GM12878 (cell line): ENCODE results near the gene FKBP2. TPM values are rescaled to one million over a fixed set of nuclear protein-coding genes. Genes with fewer than 3 reads are reported as not detected.

Source experiments
- ATAC-seq: fragments of 200-7000 bp; cut with Tn5 transposase; 3 replicates; pipeline ENCODE4 v1.9.1; 2020; ENCODE audit warnings: mild to moderate bottlenecking, moderate library complexity
- BruUV-seq: library from RNA; stranded (reverse); fragments of 400-500 nt; replicated peaks from 2 replicates; lab custom pipeline; 2021; lab: Mats Ljungman, UMichigan
- CTCF ChIA-PET: fragments of 300-600 bp; sonication (Branson Sonifier 250); formaldehyde crosslinking; extraction: SDS; loops from one replicate; lab custom pipeline; 2021; ENCODE audit warnings: inconsistent platforms; lab: Yijun Ruan, JAX
- POLR2A ChIA-PET: fragments of 350-600 bp; formaldehyde crosslinking; extraction: SDS; loops from one replicate; lab custom pipeline; 2021; ENCODE audit warnings: inconsistent platforms; lab: Charles Lee
- RAD21 ChIA-PET: fragments of 300-600 bp; sonication (Branson Sonifier 250); formaldehyde crosslinking; loops from one replicate; lab custom pipeline; 2023; ENCODE audit warnings: antibody characterized with exemption; ENCODE audit not compliant: unreplicated experiment; lab: Charles Lee
- SMC1A ChIA-PET: fragments of 300-600 bp; sonication (Branson Sonifier 250); formaldehyde crosslinking; loops from one replicate; lab custom pipeline; 2023; ENCODE audit not compliant: unreplicated experiment, uncharacterized antibody; lab: Charles Lee
- DNase-seq: peaks from one replicate; pipeline ENCODE4 v3.0.0-alpha.2; 2011; ENCODE audit warnings: low read depth, low spot score
- FAIRE-seq: peaks from 3 replicates; lab custom pipeline; 2011; peaks lifted over from hg19 to GRCh38; lab: Jason Lieb, UNC
- H2AFZ ChIP-seq: 2 replicates; pipeline ENCODE4 v1.6.0; 2011; ENCODE audit warnings: low read depth, low read length, control low read depth; ENCODE audit not compliant: control insufficient read depth
- H3K27ac ChIP-seq: 2 replicates; pipeline ENCODE4 v1.5.1; 2011; ENCODE audit warnings: control low read depth; ENCODE audit not compliant: control insufficient read depth, insufficient read depth
- H3K27me3 ChIP-seq, 2 experiments: replicated peaks in 1 of 2; 2 replicates each; pipeline versions ENCODE4 v1.6.0 to v1.6.1; 2011; ENCODE audit warnings: low read length in 1 of 2; ENCODE audit not compliant: control insufficient read depth in 2 of 2, insufficient read depth in 2 of 2
- H3K36me3 ChIP-seq, 2 experiments: 2 replicates each; pipeline ENCODE4 v1.5.1; 2011; ENCODE audit warnings: low read length in 1 of 2; ENCODE audit not compliant: control insufficient read depth in 2 of 2, insufficient read depth in 2 of 2
- H3K4me1 ChIP-seq: 2 replicates; pipeline ENCODE4 v1.6.1; 2011; ENCODE audit warnings: mild to moderate bottlenecking, low read length, moderate library complexity, mixed read lengths; ENCODE audit not compliant: control insufficient read depth, insufficient read depth
- H3K4me2 ChIP-seq: 2 replicates; pipeline ENCODE4 v1.6.0; 2011; ENCODE audit warnings: control low read depth; ENCODE audit not compliant: control insufficient read depth, insufficient read depth
- H3K4me3 ChIP-seq: fragments of 200-600 bp; sonication (generic); 2 replicates; pipeline ENCODE4 v1.5.1; 2016
- H3K79me2 ChIP-seq: 2 replicates; pipeline ENCODE4 v1.6.0; 2011; ENCODE audit warnings: low read length; ENCODE audit not compliant: control insufficient read depth, insufficient read depth
- H3K9ac ChIP-seq: 2 replicates; pipeline ENCODE4 v1.8.0; 2011; ENCODE audit warnings: low read length, control low read depth, mixed read lengths; ENCODE audit not compliant: control insufficient read depth, insufficient read depth
- H3K9me3 ChIP-seq: replicated peaks from 3 replicates; pipeline ENCODE4 v1.5.1; 2011; ENCODE audit warnings: mild to moderate bottlenecking, low read length; ENCODE audit not compliant: control insufficient read depth, insufficient read depth
- H4K20me1 ChIP-seq: 2 replicates; pipeline ENCODE4 v1.6.0; 2011; ENCODE audit not compliant: control insufficient read depth, insufficient read depth
- BCLAF1 ChIP-seq: fragments of 450-650 bp; IDR thresholded peaks from 2 replicates; pipeline ENCODE4 v1.6.1; 2017; ENCODE audit warnings: antibody characterized with exemption, mild to moderate bottlenecking, moderate library complexity
- BHLHE40 ChIP-seq, 2 experiments: fragments of 450-650 bp in 1 of 2; IDR thresholded peaks; 2 replicates each; pipeline ENCODE4 v1.6.1; 2011 to 2017; ENCODE audit warnings: low read depth in 2 of 2, borderline replicate concordance in 1 of 2, improper control_type of control experiment in 1 of 2, low read length in 1 of 2, mild to moderate bottlenecking in 1 of 2
- CEBPB ChIP-seq, 2 experiments: fragments of 150-350 bp in 1 of 2; IDR thresholded peaks; 2 replicates each; pipeline ENCODE4 v1.6.1; 2012 to 2014; ENCODE audit warnings: low read depth in 2 of 2, low read length in 2 of 2, borderline replicate concordance in 1 of 2, inconsistent platforms in 1 of 2
- CHD1 ChIP-seq: IDR thresholded peaks from 2 replicates; pipeline ENCODE4 v1.6.1; 2012; ENCODE audit warnings: low read depth, low read length, improper control_type of control experiment
- DPF2 ChIP-seq: fragments of 450-650 bp; IDR thresholded peaks from 2 replicates; pipeline ENCODE4 v1.6.1; 2017; ENCODE audit warnings: mild to moderate bottlenecking
- E2F8 ChIP-seq: fragments of 450-650 bp; IDR thresholded peaks from 2 replicates; pipeline ENCODE4 v1.6.1; 2018; ENCODE audit warnings: mild to moderate bottlenecking, low read depth, moderate library complexity; ENCODE audit not compliant: partially characterized antibody
- NBN ChIP-seq: fragments of 450-650 bp; IDR thresholded peaks from 2 replicates; pipeline ENCODE4 v1.6.1; 2016
- RAD51 ChIP-seq: fragments of 450-650 bp; IDR thresholded peaks from 2 replicates; pipeline ENCODE4 v1.6.1; 2016; ENCODE audit warnings: moderate library complexity, mild to moderate bottlenecking, inconsistent platforms
- SMARCA5 ChIP-seq: fragments of 450-650 bp; IDR thresholded peaks from 2 replicates; pipeline ENCODE4 v1.6.1; 2017; ENCODE audit warnings: mild to moderate bottlenecking
- SMC3 ChIP-seq: IDR thresholded peaks from 2 replicates; pipeline ENCODE4 v1.6.1; 2011; ENCODE audit warnings: low read length, improper control_type of control experiment, borderline replicate concordance
- STAT3 ChIP-seq: IDR thresholded peaks from 2 replicates; pipeline ENCODE4 v1.6.1; 2011; ENCODE audit warnings: low read depth, low read length, improper control_type of control experiment
- SUPT20H ChIP-seq: IDR thresholded peaks from 2 replicates; pipeline ENCODE4 v1.6.1; 2011; ENCODE audit warnings: low read depth, mild to moderate bottlenecking, low read length, moderate library complexity, borderline replicate concordance; ENCODE audit not compliant: control insufficient read depth
- WRNIP1 ChIP-seq: IDR thresholded peaks from 2 replicates; pipeline ENCODE4 v1.6.1; 2011; ENCODE audit warnings: low read depth, low read length, improper control_type of control experiment, borderline replicate concordance
- ZNF217 ChIP-seq: fragments of 450-650 bp; IDR thresholded peaks from 2 replicates; pipeline ENCODE4 v1.6.1; 2017; ENCODE audit warnings: antibody characterized with exemption, mild to moderate bottlenecking
- ZNF384 ChIP-seq: IDR thresholded peaks from 2 replicates; pipeline ENCODE4 v1.6.1; 2012; ENCODE audit warnings: low read depth, mild to moderate bottlenecking, low read length, improper control_type of control experiment, borderline replicate concordance
- WGBS: methylation state at CpG from one replicate; pipeline ENCODE4 v1.1.6; 2016; ENCODE audit warnings: low lambda C conversion rate; ENCODE audit not compliant: insufficient replicate concordance, insufficient coverage; ENCODE audit errors: missing lambda C conversion rate; 5-methylcytosine and 5-hydroxymethylcytosine counted together
- in situ Hi-C: fragments of 300-500 bp; cut with MboI; formaldehyde crosslinking; loops from 9 replicates; pipeline ENCODE4 v1.14.3; 2018; ENCODE audit warnings: mixed read lengths
- intact Hi-C: fragments of 100-400 bp; cut with micrococcal nuclease; formaldehyde crosslinking; loops from one replicate; pipeline ENCODE4 v1.14.2; 2022; ENCODE audit not compliant: unreplicated experiment
- polyA plus RNA-seq, 11 experiments: library from polyadenylated mRNA; depleted of rRNA in 4 of 11; unstranded in 6 of 11; stranded (reverse) in 5 of 11; fragments of >200 nt; fragmentation: Nextera tagmentation in 4 of 11; fragmentation: Illumina TruSeq in 1 of 11; extraction: Ambion mirVana in 4 of 11; extraction: Trizol in 1 of 11; gene quantifications; 1 replicate in 1 of 11; 2 replicates in 10 of 11; pipeline versions ENCODE4 v1.2.1 to v1.2.3, GENCODE V29; 2011 to 2016; ENCODE audit warnings: inconsistent platforms in 2 of 11, missing spikeins in 2 of 11, low read depth in 1 of 11
- total RNA-seq, 4 experiments: library from RNA; depleted of rRNA in 3 of 4; stranded (reverse); fragments of >200 nt in 3 of 4; fragmentation: Illumina TruSeq in 1 of 4; extraction: Trizol in 1 of 4; gene quantifications; 2 replicates each; pipeline versions ENCODE4 v1.2.1 to v1.2.3, GENCODE V29; 2013 to 2021

The FKBP2 gene
- total and polyA plus RNA-seq, 10 of the 15 experiments (the other 5 are each of a cell fraction or from before 2014, with no cell fraction given), result 1.8 to 99.7 (median 39.5) TPM

- SMC1A ChIA-PET, result no interaction called here
- H3K79me2 ChIP-seq, result peaks cover 2% of the 10 kb centered on the region; the same call in 1 of the 2 replicates
- H3K36me3 ChIP-seq, result peaks cover 27 to 30% of the 10 kb centered on the region in 2 experiments
- DNase-seq (no peak), ATAC-seq (no peak), FAIRE-seq (no peak)
- H4K20me1 ChIP-seq, result no peaks in the 10 kb centered on the region
- intact Hi-C loops, result no loop called here
- no peak for TF ChIP-seq WRNIP1
- no peak for TF ChIP-seq STAT3
- no peak for TF ChIP-seq CEBPB (IDR thresholded peaks at IDR 0.05; ENCODE audit: borderline replicate concordance in 1 of 2, low read depth in 2 of 2, low read length in 2 of 2)
- TF ChIP-seq ZNF384, result no peak
- TF ChIP-seq RAD51, result no peak
- TF ChIP-seq E2F8, result no peak
- TF ChIP-seq BCLAF1, result no peak
- no peak for TF ChIP-seq SUPT20H
- TF ChIP-seq NBN, result no peak
- TF ChIP-seq DPF2, result no peak
- TF ChIP-seq SMC3, result no peak
- TF ChIP-seq ZNF217, result no peak
- no peak for TF ChIP-seq CHD1
- no peak for TF ChIP-seq SMARCA5
- TF ChIP-seq BHLHE40 (IDR thresholded peaks at IDR 0.05; ENCODE audit: borderline replicate concordance in 1 of 2, low read depth in 2 of 2, low read length in 1 of 2), result no peak
- POLR2A ChIA-PET, result interaction anchor here (1.0 to 2.6 kb wide), 2 partner anchors 10 to 13 kb away, joined by 3 to 11 read pairs; partner anchors contain the start of gene FERMT3
- H2AFZ ChIP-seq, result no peak overlapping the region
- H3K9ac ChIP-seq, result no peak overlapping the region
- H3K27ac ChIP-seq, result no peak overlapping the region
- no peak overlapping the region for H3K4me3 ChIP-seq
- RAD21 ChIA-PET, result no interaction called here
- BruUV-seq, result TSS peak; percentile 4
- in situ Hi-C loops, result no loop called here
- WGBS, result 79% methylated on average over 10 of the region's 10 CpGs
- CTCF ChIA-PET, result interaction anchor here (4.2 kb wide), 1 partner anchor 14 kb away, joined by 14 read pairs; the partner anchor contains the start of gene FERMT3
- H3K27me3 ChIP-seq, result no peaks in the 10 kb centered on the region
- H3K4me1 ChIP-seq, result peaks cover under 1% of the 10 kb centered on the region; the same call in 1 of the 2 replicates
- no peaks in the 10 kb centered on the region for H3K9me3 ChIP-seq
- H3K4me2 ChIP-seq, result no peak overlapping the region
Observed at GRCh38 chr11:64219755-64220154, 21.1 kb upstream of the FKBP2 start.
